AG09309 (cell line): ENCODE data around the gene PHETA1.

Experiments
- DNase-seq: peaks from one replicate; pipeline ENCODE4 v3.0.0-alpha.2; 2010; ENCODE audit warnings: low read depth
- H3K4me3 ChIP-seq: 2 replicates; pipeline ENCODE4 v1.5.1; 2011; ENCODE audit warnings: mild to moderate bottlenecking, low read depth, low read length, moderate library complexity; ENCODE audit not compliant: control insufficient read depth
- CTCF ChIP-seq: IDR thresholded peaks from 2 replicates; pipeline ENCODE4 v1.5.1; 2011; ENCODE audit warnings: mild to moderate bottlenecking, low read depth, low read length, inconsistent platforms; ENCODE audit not compliant: insufficient read depth, control insufficient read depth; ENCODE audit errors: missing control alignments

Gene PHETA1

DNA sequence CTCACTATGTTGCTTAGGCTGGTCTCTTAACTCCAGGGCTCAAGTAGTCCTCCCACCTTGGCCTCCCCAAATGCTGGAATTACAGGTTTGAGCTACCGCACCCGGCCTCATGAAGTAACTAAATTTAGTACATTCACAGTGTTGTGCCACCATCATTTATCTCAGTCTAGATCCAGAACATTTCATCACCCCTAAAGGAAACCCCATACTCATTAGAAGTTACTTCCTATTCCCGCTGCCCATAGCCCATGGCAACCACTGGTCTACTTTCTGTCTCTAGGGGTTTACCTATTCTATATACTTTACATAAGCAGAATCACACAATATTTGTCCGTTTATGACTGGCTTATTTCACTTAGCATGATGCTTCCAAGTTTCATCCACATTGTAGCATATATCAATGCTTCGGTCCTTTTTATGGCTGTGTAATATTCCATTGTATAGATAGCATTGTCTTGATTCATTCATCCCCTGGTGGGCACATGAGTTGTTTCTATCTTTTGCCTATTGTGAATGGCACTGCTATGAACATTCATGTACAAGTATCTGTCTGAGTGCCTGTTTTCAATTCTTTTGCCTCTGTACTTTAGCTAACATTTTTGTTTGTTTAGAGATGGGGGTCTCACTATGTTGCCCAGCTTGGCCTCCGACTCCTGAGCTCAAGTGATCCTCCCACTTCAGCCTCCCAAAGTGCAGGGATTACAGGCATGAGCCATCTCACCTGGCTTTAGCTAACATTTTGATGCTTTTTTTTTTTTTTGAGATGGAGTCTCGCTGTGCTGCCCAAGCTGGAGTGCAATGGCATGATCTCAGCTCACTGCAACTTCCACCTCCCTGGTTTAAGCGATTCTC, 26.7 kb upstream of the PHETA1 start:
- DNase-seq = no peak

GRCh38 chr12:111394480-111394879, 25.6 kb upstream of the PHETA1 start:
- TF ChIP-seq CTCF = no peak
- H3K4me3 ChIP-seq = no peak overlapping the region
- DNase-seq = no peak

More for the DNA sequence above, 26.7 kb upstream of the PHETA1 start:
- no peak for TF ChIP-seq CTCF
- H3K4me3 ChIP-seq = no peak overlapping the region

DNA sequence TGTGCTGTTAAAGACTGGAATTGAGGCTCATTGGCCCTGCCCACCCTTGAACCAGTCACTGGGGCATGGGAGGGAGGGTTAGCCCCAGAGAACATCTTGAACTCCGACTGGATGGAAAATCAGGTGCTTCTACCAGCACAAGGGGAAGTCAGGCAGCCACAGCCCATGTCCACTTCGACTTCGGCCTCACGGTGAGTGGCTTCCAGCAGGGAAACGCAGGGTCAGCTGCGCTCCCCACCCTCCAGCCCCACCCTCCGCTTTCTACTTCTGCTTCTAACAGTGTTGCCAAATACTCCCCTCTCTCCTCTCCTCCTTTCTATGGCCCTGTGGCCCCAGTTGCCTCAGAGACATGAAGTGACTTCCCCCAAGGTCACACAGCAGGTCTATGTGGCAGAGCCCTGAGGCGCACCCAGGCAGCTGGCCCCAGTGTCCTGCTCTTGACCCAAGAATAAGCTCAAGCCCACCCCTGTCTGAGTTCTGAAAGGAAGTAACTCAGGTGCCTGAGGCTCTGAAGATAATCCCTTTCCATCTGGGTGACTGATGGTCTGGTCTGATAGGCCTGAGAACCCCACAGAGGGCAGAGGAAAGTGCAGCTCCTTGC, 24.9 kb upstream of the PHETA1 start:
- no peak for DNase-seq
- TF ChIP-seq CTCF = no peak
- no peak overlapping the region for H3K4me3 ChIP-seq

DNA sequence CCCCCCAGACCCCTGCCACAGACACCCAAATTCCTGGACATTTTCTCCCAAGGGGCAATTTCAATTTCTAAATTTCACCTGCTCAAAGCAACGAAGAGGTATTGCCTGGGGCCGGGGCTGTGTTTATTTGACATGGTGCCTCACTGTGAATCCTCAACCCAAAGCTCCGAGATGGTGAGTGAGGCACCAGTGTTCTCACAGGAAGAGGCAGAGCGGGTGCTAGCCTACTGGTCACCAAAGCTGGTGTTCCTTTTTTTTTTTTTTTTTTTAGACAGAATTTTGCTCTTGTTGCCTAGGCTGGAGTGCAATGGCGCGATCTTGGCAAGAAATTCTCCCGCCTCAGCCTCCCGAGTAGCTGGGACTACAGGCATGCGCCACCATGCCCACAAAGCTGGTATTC, 22.0 kb upstream of the PHETA1 start:
- no peak for TF ChIP-seq CTCF
- H3K4me3 ChIP-seq = no peak overlapping the region
- DNase-seq = no peak

DNA sequence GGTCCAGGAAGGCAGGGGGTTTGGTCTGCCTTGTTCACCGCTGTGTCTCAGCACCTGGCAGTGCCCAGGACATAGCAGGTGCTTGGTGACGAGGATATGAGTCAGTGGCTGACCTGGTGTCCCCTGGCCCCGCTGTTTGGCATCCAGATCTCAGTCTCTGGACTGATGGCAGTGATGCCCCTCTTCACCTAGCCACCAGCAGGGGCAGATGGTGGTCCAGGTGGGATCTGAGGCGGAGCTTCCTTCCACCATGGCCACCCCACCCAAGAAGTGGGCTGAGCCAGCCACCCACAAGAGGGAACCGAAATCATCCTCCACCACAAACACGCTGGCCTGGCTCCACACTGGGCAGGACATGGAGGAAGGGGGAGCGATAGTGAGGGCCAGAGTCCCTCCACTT, 20.7 kb upstream of the PHETA1 start:
- DNase-seq = no peak
- H3K4me3 ChIP-seq = no peak overlapping the region
- no peak for TF ChIP-seq CTCF

- no peak for DNase-seq
- H3K4me3 ChIP-seq = no peak overlapping the region
- no peak for TF ChIP-seq CTCF
These were observed 18.9 kb upstream of the PHETA1 start for GRCh38 chr12:111387747-111388323.
